ENCODE measurements around the gene RABL6.
"Not testable (repeated sequence)": the region's sequence is repeated elsewhere in the genome, so short reads cannot be mapped to it uniquely, and the experiment has no call there.

The RABL6 gene

GRCh38 chr9:136842380-136842948 is 34.7 kb downstream of the RABL6 start, which contains the start of gene AJM1:
Gene AJM1, plus strand, starts transcription at chr9:136842478. Its CDS starts 1,937 bp downstream, at chr9:136844415.
- H3K36me3 ChIP-seq (ENCODE audit: control insufficient read depth in 2 of 2, insufficient read depth in 2 of 2, low read length in 2 of 2); H3K9me3 ChIP-seq (ENCODE audit: control insufficient read depth in 2 of 2, low read length in 2 of 2); H3K27me3 ChIP-seq (ENCODE audit: control insufficient read depth in 2 of 2, insufficient read depth in 2 of 2, low read length in 2 of 2): not testable (repeated sequence)
- peak within 1 kb of the TSS; percentile 86 for H3K27ac ChIP-seq (ENCODE audit: low read depth in 2 of 2, low read length in 2 of 2)
- H3K4me3 ChIP-seq (ENCODE audit: low read length in 2 of 2) = peak within 1 kb of the TSS; percentile 64 to 68
- peak within 1 kb of the TSS; percentile 24 to 70 for H3K9ac ChIP-seq (ENCODE audit: low read depth in 1 of 2, low read length in 2 of 2)
- peaks cover 34 to 36% of the 10 kb centered on the region in 2 donors for H3K4me1 ChIP-seq (ENCODE audit: control insufficient read depth in 2 of 2, insufficient read depth in 2 of 2, low read length in 2 of 2)

- H3K27ac ChIP-seq (ENCODE audit: low read depth in 2 of 2, low read length in 2 of 2) = peak overlapping the region; percentile 30 to 86
- H3K27me3 ChIP-seq (ENCODE audit: control insufficient read depth in 2 of 2, insufficient read depth in 2 of 2, low read length in 2 of 2); H3K36me3 ChIP-seq (ENCODE audit: control insufficient read depth in 2 of 2, insufficient read depth in 2 of 2, low read length in 2 of 2); H3K4me3 ChIP-seq (ENCODE audit: low read length in 2 of 2); H3K9me3 ChIP-seq (ENCODE audit: control insufficient read depth in 2 of 2, low read length in 2 of 2): not testable (repeated sequence)
- peaks cover 34 to 42% of the 10 kb centered on the region in 2 donors for H3K4me1 ChIP-seq (ENCODE audit: control insufficient read depth in 2 of 2, insufficient read depth in 2 of 2, low read length in 2 of 2)
- H3K9ac ChIP-seq (ENCODE audit: low read depth in 1 of 2, low read length in 2 of 2) = peak overlapping the region; percentile 0 to 24
These were observed 35.5 kb downstream of the RABL6 start for GRCh38 chr9:136843159-136843800.

GRCh38 chr9:136843801-136844740 is 36.3 kb downstream of the RABL6 start:
- Histone ChIP-seq H3K4me1 (ENCODE audit: control insufficient read depth in 2 of 2, insufficient read depth in 2 of 2, low read length in 2 of 2) (peaks cover 34 to 40% of the 10 kb centered on the region in 2 donors), H3K27ac (ENCODE audit: low read depth in 2 of 2, low read length in 2 of 2) (peak overlapping the region in 1 of 2 donors; percentile 30)
- H3K4me3 ChIP-seq (ENCODE audit: low read length in 2 of 2); H3K27me3 ChIP-seq (ENCODE audit: control insufficient read depth in 2 of 2, insufficient read depth in 2 of 2, low read length in 2 of 2); H3K9me3 ChIP-seq (ENCODE audit: control insufficient read depth in 2 of 2, low read length in 2 of 2); H3K9ac ChIP-seq (ENCODE audit: low read depth in 1 of 2, low read length in 2 of 2); H3K36me3 ChIP-seq (ENCODE audit: control insufficient read depth in 2 of 2, insufficient read depth in 2 of 2, low read length in 2 of 2): not testable (repeated sequence)

- Histone ChIP-seq H3K4me1 (ENCODE audit: control insufficient read depth in 2 of 2, insufficient read depth in 2 of 2, low read length in 2 of 2) (peaks cover 36 to 42% of the 10 kb centered on the region in 2 donors), H3K9me3 (ENCODE audit: control insufficient read depth in 2 of 2, low read length in 2 of 2) (no peaks in the 10 kb centered on the region), H3K27me3 (ENCODE audit: control insufficient read depth in 2 of 2, insufficient read depth in 2 of 2, low read length in 2 of 2) (peaks cover 0 to 3% of the 10 kb centered on the region in 2 donors), H3K27ac (ENCODE audit: low read depth in 2 of 2, low read length in 2 of 2) (no peak overlapping the region), H3K4me3 (ENCODE audit: low read length in 2 of 2) (no peak overlapping the region), H3K9ac (ENCODE audit: low read depth in 1 of 2, low read length in 2 of 2) (no peak overlapping the region), H3K36me3 (ENCODE audit: control insufficient read depth in 2 of 2, insufficient read depth in 2 of 2, low read length in 2 of 2) (no peaks in the 10 kb centered on the region)
These were observed 37.2 kb downstream of the RABL6 start for GRCh38 chr9:136844761-136845464.

- no peak overlapping the region for H3K9ac ChIP-seq (ENCODE audit: low read depth in 1 of 2, low read length in 2 of 2)
- no peak overlapping the region for H3K27ac ChIP-seq (ENCODE audit: low read depth in 2 of 2, low read length in 2 of 2)
- H3K9me3 ChIP-seq (ENCODE audit: control insufficient read depth in 2 of 2, low read length in 2 of 2) = no peaks in the 10 kb centered on the region
- peaks cover 0 to 3% of the 10 kb centered on the region in 2 donors for H3K27me3 ChIP-seq (ENCODE audit: control insufficient read depth in 2 of 2, insufficient read depth in 2 of 2, low read length in 2 of 2)
- H3K4me3 ChIP-seq (ENCODE audit: low read length in 2 of 2) = no peak overlapping the region
- H3K36me3 ChIP-seq (ENCODE audit: control insufficient read depth in 2 of 2, insufficient read depth in 2 of 2, low read length in 2 of 2) = peaks cover 2 to 3% of the 10 kb centered on the region in 2 donors
- peaks cover 36 to 41% of the 10 kb centered on the region in 2 donors for H3K4me1 ChIP-seq (ENCODE audit: control insufficient read depth in 2 of 2, insufficient read depth in 2 of 2, low read length in 2 of 2)
These were observed 37.9 kb downstream of the RABL6 start for GRCh38 chr9:136845465-136846260.

- Histone ChIP-seq H3K9ac (ENCODE audit: low read depth in 1 of 2, low read length in 2 of 2) (no peak overlapping the region), H3K27ac (ENCODE audit: low read depth in 2 of 2, low read length in 2 of 2) (peak overlapping the region; percentile 61 to 94), H3K27me3 (ENCODE audit: control insufficient read depth in 2 of 2, insufficient read depth in 2 of 2, low read length in 2 of 2) (peaks cover 0 to 3% of the 10 kb centered on the region in 2 donors), H3K4me3 (ENCODE audit: low read length in 2 of 2) (peak overlapping the region; percentile 23 to 31), H3K9me3 (ENCODE audit: control insufficient read depth in 2 of 2, low read length in 2 of 2) (no peaks in the 10 kb centered on the region), H3K4me1 (ENCODE audit: control insufficient read depth in 2 of 2, insufficient read depth in 2 of 2, low read length in 2 of 2) (peaks cover 30 to 35% of the 10 kb centered on the region in 2 donors), H3K36me3 (ENCODE audit: control insufficient read depth in 2 of 2, insufficient read depth in 2 of 2, low read length in 2 of 2) (peaks cover 4 to 10% of the 10 kb centered on the region in 2 donors)
These were observed 38.8 kb downstream of the RABL6 start for GRCh38 chr9:136846376-136847087.

GRCh38 chr9:136847088-136847825 is 39.5 kb downstream of the RABL6 start:
- no peaks in the 10 kb centered on the region for H3K9me3 ChIP-seq (ENCODE audit: control insufficient read depth in 2 of 2, low read length in 2 of 2)
- H3K4me1 ChIP-seq (ENCODE audit: control insufficient read depth in 2 of 2, insufficient read depth in 2 of 2, low read length in 2 of 2) = peaks cover 23 to 28% of the 10 kb centered on the region in 2 donors
- peak overlapping the region; percentile 94 to 98 for H3K27ac ChIP-seq (ENCODE audit: low read depth in 2 of 2, low read length in 2 of 2)
- H3K4me3 ChIP-seq (ENCODE audit: low read length in 2 of 2) = peak overlapping the region; percentile 90 to 92
- H3K27me3 ChIP-seq (ENCODE audit: control insufficient read depth in 2 of 2, insufficient read depth in 2 of 2, low read length in 2 of 2) = peaks cover 0 to 3% of the 10 kb centered on the region in 2 donors
- H3K9ac ChIP-seq (ENCODE audit: low read depth in 1 of 2, low read length in 2 of 2) = peak overlapping the region; percentile 56 to 97
- peaks cover 4 to 10% of the 10 kb centered on the region in 2 donors for H3K36me3 ChIP-seq (ENCODE audit: control insufficient read depth in 2 of 2, insufficient read depth in 2 of 2, low read length in 2 of 2)

GRCh38 chr9:136847826-136848392 is 40.2 kb downstream of the RABL6 start:
- Histone ChIP-seq H3K27me3 (ENCODE audit: control insufficient read depth in 2 of 2, insufficient read depth in 2 of 2, low read length in 2 of 2) (peaks cover 0 to 3% of the 10 kb centered on the region in 2 donors), H3K4me3 (ENCODE audit: low read length in 2 of 2) (peak overlapping the region; percentile 90 to 92), H3K9me3 (ENCODE audit: control insufficient read depth in 2 of 2, low read length in 2 of 2) (no peaks in the 10 kb centered on the region), H3K4me1 (ENCODE audit: control insufficient read depth in 2 of 2, insufficient read depth in 2 of 2, low read length in 2 of 2) (peaks cover 19 to 28% of the 10 kb centered on the region in 2 donors), H3K9ac (ENCODE audit: low read depth in 1 of 2, low read length in 2 of 2) (peak overlapping the region; percentile 90 to 97), H3K36me3 (ENCODE audit: control insufficient read depth in 2 of 2, insufficient read depth in 2 of 2, low read length in 2 of 2) (peaks cover 4 to 10% of the 10 kb centered on the region in 2 donors), H3K27ac (ENCODE audit: low read depth in 2 of 2, low read length in 2 of 2) (peak overlapping the region; percentile 94 to 98)
